Measurements from ENCODE around the gene SRGAP2C.
"Not testable (repeated sequence)": the region's sequence is repeated elsewhere in the genome, so short reads cannot be mapped to it uniquely, and the experiment has no call there.

SRGAP2C gene

DNA sequence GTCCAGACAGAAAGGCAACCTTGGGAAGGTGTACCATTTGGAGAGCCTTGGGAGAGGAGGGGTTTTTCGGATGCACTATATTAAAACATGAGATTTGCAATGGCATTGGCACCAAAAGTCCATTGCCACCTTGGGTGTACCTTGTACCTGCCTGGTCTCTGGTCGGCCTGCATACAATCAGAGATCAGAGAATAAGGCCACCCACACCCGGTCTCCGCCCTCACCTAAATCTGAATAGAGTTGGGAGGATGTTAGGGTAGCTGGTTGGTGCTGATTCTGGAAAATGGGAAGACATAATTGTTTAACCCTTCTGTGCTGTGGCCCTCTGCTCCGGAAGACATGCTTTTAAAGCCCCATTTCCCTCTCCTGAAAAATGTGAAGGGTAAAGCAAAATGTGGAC lies 3.1 kb downstream of the SRGAP2C start:
- DNase-seq, result not testable (repeated sequence)

DNA sequence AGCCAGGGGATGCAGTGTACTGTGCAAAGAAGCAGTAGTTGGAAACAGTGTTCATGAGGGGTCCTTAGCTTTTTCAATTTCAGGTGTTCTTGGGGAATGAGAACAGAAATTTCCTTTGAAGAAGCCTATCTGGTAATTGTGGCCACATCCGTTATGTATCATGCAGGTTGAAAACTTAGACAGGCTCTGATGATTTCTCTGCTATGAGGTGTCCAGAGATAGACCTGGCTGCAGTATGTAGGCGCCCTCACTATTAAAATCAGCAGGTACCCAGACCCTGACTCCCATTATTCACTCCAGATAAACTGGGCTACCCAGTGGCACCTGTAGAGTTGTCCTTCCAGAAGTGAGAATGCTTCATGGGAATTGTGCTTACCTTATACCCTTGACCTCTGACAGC lies 7.7 kb downstream of the SRGAP2C start:
- DNase-seq, result not testable (repeated sequence)

DNA sequence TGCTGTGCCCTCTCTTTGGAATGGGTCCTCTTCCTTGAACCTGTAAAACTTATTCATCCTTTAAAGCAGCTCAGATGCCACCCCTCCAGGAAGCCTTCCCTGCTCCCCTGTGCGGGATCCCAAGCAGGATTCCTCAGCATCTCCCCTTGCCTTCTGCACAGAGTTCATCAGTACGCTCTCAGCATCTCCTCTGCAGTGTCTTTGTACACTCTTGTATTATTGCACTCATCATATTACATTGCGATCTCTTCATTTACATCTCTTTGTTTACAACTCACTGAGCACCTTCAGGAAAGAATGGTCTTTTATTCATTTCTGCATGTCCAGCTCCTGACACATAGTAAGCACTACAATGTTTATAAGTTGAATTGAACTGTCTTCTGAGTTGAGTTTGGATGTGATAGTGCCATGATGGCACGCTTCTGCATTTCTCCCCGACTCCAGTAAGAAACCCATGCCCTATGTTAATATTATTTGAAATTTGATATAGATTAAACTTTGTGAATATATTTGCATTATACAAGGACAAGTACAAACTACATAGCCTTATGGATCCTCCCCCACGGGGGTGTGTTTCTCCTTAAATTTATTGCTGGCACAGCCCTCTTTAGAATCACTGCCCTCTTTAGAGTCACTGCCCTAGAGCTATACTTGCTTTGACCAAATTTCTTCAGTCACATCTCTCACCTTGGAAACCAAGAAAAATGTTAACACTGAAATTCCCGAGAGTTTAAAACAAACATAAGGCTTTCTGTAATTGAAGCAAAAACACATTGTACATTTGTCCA lies 12.5 kb downstream of the SRGAP2C start:
- DNase-seq, result not testable (repeated sequence)

DNA sequence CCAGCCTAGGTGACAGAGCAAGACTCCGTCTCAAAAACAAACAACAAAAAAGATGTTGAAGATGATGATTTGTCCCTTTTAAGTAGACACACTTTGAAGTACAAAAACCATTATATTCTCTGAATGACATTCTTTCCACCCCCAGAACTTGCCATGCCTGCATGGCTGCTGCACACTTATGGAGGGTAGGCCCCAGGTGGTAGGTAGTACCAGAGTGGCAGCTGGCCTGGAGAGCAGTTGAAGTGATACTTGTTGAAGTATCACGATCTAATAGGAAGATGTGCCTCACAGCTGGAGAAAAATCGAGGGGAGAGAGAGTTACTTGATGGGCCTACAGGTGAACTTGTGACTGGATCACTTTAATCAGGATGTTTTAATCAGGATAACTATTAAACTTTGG lies 15.0 kb downstream of the SRGAP2C start:
- not testable (repeated sequence) for DNase-seq

DNA sequence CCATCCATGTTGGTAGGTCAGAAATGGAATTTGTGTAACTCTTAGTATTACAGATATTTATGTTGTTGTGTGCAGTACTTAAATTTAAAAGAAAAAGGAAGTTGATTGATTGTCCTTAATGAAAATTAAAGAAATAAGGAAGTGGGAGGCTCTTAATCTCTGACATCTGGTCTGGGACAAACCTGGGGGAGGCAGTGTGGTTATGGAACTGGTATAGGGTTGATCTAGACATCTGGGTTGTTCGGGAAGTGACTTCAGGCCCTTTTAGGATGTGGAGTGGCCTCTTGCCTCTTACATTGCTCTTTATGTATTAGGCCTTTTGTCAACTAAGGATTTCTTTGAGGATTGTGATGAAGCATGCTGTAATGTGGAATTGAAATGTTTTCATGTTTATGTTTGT lies 15.5 kb downstream of the SRGAP2C start:
- not testable (repeated sequence) for DNase-seq

DNA sequence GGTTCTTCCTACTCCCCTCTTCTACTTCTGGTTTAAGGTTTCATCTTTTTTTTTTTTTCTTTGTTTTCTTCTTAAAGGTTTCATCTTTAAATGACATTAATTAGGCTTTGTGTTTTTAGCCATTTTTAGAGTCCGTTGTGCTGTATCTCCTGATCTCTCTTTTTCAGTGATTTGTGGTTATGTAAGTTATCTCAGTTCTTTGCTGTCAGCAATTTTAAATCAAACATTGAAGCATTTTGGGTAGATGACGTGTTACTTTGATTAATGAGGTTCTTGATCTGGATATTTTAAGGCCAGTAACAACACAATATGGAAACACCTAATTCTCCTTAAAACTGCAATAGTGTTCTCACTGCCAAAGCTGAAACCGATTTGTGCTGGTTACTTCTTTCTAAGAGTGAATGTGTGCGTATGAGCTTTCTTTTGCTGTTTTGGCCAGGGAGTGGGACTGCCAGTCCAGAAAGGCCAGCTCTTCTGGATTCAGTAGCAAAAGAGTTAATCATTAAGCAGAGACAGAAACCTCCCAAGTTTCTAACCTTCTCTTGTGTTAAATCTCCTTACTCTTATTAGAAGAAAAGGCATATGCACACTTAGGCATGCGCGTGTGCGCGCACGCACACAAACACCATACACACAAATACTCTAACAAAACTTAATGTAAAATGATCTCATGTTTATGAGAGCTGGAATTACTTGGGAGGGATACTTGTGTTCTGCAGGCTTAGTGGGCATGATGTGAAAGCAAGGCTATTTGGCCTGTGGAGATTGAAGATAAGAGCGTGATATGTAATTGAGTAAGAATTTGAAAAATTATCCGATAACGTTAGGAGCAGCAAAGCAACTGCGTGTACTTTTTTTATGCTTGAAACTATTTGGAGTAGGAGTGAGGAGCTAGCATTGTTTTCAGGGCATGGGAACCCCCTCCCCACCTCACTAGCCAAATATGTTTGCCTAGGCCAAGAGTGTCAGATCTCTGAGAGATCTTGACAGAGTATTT lies 16.5 kb downstream of the SRGAP2C start:
- DNase-seq, result not testable (repeated sequence)

DNA sequence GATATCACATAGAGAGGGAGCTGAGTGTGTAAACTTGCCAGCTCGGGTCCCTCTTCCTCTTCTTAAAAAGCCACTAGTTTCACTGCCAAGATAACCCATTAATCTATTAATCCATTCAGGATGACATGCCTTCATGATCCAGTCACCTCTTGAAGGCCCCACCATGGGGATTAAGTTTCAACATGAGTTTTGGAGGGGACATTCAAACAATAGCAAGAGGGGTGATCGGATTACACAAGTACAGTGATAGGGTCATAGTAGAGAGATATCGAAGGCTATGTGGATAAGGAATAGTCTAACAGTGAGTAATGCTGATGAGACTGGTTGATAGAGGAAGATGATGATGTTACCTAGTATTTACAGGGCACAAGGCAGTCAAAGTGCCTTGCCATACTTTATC lies 18.2 kb downstream of the SRGAP2C start:
- not testable (repeated sequence) for DNase-seq

DNA sequence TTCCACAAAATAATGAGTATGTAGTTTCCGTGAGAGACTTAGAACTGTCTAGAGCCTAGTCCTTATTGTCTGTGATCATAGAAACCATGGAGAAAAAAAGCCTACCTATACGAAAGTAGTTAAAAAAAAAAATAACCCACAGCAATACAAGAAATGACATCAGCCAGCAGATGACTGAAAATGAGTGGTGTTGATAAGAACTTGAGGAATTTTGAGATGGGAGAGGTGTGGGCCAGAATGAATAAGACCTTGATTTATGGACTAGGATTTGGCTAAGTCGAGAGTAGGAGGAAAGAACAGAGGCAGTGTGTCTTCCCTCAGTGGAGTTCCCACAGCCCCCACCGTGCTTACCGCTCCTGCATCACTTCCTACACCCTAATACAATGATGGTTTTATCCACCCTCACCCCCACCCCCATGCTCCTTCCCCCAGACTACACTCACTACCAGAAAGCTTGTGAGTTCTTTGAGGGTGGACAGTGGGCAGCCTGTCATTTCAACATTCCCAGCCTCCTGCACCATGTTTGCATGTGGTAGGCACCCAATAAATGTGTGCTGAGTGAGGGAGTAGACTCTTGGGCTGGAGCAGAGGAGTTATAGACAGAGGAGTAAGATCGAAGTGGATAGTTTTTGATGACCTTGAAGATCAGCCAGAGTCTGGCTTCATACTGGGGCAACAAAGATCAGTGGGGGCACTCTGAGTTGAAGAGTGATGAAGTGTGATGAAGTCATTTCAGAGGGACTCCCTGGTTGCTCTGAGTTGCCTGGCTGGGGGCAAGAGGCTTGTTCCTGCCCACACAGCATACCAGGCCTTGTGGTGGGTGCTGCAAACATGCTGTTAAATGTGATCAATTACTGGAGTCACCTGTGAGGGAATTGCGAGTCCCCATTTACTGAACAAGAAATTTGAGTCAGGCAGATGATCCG lies 21.3 kb downstream of the SRGAP2C start:
- not testable (repeated sequence) for DNase-seq

DNA sequence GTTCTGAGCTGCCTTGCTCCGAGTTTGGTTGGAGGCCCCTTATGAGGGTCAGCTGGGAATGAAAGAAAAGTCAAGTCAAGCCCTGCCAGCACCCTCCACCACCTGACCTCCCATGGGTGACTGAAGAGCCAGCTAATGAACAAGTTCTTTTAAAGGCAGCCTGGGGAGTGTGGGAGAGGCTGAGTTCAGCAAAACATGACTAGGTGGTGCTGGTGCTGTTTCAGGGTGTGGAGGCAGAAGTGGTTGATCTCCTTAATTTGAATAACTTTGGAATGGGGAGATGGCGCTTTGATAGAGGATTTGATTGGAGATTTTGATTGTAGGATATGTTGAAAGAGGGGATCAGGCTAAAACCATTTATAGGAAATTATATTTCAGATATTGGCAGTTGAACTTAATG lies 22.6 kb downstream of the SRGAP2C start:
- not testable (repeated sequence) for DNase-seq

DNA sequence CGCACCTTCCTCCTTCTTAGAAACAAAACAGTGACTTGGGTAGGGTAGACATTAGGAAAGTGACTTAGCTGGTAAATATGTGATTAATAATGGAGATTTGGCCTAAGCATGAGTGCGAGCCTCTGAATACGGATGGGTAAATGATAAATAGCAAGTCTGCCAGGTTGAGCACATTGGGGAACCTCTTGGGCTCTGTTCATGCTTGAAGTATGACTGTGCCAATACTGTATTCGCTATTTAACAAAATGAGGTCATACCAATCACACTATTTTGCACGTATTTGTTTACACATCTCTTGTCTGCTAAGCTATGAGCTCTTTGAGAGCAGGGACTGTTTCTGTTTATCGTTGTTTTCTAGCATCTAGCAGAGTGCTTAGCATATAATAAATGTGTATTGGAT lies 23.6 kb downstream of the SRGAP2C start:
- not testable (repeated sequence) for DNase-seq

DNA sequence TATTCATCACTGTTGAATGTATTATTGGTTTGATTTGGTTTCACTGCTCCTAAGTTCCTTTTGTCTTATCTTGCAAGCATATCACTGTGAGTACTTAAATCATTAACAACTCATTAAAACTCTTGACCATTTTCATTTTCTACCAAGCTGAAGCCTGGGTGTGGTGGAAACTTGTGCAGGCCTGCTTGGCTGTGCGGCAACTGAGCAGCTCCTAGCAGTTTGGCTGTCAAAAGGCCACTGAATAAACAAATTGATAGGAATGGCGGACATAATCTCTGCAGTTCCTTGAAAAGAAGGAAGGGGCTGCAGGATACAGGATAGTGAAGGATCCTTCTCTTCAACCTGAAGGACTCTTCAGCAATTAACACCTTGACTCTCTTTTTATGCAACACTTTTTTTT lies 26.0 kb downstream of the SRGAP2C start:
- DNase-seq, result not testable (repeated sequence)

DNA sequence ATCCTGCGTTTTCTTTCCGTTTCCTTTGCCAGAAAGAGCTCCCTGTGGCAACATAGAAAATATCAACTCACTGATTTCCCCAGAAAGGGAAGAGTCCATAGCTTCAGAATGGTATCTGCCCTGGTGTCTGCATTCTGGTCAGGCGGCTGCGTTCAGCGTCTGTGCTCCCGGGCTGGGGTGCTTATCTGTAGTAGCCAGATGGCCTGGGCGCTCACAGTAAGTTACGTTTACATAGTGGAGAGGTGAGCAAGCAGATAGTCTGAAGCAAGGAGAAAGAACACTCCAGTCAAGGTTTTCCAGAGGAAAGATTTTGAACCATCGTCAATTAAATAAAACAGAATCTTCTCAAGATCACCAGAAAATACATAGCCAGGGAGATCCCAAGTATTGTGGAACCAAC lies 28.7 kb downstream of the SRGAP2C start:
- not testable (repeated sequence) for DNase-seq

DNA sequence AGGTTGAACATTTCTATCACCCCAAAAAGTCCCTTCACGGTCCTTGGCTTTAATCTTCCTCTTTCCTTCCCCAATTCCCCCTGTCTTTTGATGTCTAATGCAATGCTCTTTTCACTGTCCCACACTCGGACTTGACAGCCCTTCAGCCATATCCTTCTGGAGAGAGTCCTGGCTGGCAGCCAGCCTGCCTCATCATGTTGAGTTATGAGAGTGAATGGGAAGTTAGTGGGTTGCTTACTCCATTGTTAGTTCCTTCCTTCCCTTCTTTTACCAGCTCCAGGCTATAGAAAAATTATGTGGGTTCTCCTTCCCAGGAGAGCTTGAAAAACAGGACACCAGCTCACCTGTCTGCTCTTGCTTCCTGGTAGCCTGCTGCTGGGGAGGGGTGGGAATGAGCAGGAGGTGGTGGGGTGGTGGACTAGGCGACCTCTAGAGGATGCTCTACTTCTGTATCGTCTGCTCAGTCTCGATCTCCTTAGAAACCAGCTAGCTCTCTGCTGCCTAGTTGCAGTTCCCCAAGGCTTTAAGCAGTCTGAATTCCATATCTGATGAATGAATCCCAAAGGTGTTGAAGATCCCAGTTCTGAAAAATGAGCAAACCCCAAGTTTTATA lies 29.9 kb downstream of the SRGAP2C start:
- DNase-seq, result not testable (repeated sequence)

DNA sequence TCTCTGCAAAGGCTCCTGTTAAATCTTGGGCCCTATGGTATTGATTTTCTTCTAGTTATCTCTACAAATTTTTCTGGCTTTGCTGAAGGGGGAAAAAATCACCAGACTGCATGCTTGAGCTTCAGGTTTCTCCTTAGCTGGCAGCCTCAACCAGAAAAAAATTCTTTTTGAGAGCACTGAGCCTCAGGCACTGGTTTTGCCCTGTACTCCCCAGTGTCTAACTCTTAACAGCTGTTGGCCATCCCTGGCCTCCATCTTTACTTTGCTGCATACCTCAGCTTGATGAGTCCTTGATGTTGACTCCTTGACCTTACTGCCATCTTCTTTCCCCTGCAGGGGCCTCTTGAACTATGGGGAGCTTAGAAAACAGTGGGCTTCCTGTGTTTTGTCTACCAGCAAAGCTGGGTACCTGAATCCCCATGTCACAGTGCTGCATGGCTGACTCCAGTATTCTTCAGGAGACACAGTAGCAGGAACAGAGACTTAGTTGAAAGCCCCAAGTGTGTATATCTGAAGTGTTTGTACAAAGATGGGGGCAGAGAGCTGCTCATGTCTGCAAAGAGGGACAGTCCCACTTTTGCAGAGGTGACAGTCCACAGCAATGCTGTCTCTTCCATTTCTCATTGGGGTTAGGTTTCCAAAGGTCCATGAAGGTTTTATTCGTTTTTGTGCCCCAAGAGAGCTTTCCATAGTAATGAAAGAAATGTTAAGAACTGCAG lies 31.1 kb downstream of the SRGAP2C start:
- DNase-seq, result not testable (repeated sequence)

DNA sequence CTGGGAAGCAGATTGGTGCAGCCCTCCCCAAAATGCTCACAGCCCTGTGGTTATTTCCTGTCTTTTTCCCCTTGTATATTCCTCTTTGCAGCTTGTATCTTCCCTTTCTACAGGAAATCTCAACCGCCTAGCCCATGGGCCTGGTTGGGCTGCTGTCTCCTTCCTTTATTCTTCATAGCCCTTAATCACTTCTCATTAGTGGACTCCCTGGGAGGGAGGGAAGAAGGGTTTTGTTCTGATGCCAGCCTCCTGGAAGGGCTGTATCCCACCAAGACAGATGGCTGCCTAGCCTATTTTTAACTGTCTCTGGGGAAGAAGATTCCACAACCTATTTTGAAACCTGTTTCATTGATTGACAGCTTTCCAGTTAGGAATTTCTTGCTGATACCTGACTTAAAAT lies 31.9 kb downstream of the SRGAP2C start:
- DNase-seq, result not testable (repeated sequence)

DNA sequence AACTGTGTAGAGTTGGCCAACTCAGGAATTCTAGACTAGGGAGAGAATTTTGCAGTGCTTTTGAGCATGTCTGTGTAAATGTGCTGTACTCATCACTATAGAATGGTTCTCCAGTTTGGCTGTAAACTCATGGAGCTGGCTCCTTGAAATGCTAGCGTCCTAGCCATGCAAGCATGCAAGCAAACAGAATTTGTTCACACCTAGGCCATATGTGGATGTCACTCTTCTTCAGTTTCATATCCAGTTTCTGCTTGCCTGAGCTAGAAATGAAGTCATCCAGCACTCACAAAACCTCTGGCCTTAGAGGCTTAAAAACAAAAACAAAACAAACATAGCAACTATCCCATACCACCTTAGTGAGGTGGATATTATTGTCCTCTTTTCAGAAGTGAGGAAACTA lies 37.0 kb downstream of the SRGAP2C start:
- peak; percentile 1 for DNase-seq

DNA sequence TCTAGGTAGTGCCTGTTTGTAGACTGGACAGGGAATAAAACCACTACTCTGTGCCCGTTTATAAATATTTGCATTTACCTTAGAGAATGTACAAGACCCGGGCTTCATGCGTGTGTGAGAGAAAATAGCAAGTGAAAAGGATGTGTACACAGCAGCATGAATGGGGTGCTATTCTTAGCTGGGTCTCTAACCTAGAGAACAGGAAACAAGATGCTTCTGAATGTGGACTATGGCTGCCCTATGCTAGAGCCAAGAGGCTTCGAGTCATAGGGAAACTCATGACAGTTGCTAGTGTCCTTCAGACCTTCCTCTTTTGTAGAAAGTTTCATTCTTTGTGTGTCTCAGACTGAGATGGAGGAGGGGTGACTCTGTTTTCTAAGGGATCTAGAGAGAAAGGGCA lies 39.9 kb downstream of the SRGAP2C start:
- DNase-seq, result not testable (repeated sequence)

DNA sequence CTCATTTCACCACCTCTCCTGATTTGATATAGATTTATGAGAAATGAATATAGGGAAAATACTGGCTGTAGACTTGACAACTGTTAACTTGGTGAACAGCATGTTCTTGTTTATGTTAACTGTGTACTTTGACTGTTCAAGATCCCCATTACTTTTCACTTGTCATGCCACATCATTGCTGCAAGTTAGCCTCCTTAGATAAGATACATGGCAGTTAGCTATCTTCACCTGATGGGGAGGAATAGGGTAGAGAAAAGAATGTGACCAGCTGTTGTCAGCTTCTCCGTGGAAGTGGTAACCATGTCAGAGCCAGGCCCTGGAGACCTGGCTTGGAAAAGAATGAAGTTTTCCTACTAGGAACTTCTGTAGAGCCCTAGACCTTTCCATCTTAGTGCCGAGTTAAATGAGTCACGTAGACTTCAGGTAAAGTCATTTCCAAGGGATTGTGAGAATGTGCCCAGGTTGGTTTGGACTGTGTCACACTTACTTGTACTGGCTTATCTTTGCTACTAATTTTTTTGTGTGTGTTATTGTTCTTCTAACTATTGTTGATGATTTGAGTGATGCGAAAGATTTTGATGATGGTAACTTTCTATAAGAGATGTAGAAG lies 41.6 kb downstream of the SRGAP2C start:
- DNase-seq, result not testable (repeated sequence)

DNA sequence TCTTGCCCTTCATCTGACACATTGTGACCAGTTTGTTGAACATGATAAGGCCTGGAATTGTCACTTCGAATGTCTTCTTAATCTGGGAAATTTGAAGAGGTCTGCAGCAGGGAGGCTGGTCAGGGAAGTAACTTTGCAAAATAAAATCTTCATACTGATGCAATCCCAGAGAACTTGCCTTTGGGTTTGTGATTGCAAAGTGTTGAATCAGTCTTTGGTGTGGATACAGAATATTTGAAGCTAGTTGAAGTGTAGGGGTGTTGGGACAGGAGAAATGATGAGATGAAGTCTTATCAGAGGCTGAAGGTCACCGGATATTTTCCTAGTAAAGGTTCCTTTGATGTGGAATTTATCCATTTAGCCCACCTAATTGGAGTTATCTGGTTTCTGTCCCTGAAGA lies 42.1 kb downstream of the SRGAP2C start:
- DNase-seq, result not testable (repeated sequence)

DNA sequence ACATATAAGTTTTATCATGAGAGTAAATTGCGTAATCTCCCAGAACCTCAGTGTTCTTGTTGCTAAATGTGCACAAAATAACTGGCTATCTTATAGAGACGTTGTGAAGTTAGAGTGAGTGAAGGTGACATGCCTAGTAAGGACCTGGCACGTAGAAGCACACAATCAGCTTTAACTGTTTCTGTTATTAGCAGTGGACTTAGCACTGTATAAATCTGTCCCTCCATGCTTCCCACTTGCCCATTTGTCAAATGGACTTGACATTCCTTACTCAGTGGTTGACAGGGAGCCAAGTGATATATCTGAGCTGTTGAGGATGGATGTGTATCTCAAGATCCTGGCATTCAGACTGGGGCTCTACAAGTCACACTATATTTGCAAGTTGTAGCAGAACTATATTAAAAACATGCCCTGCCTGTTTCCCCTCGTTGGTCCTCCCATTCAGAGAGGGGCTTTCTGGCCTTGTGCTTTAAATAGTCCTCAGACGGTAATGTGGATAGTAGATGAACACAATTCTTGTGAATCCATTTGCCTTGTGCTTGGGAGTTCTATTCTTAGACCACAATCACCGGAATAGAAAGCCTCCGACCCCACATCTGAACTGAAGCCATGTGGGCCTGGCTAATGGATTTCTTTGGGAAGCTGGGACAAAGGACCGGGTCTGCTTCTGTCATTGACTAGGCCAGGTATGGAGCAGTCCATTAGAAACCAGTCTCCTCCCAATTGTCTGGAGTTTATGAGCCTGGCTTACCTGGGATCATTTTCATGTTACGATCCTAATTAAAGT lies 43.0 kb downstream of the SRGAP2C start:
- DNase-seq, result not testable (repeated sequence)
